Astrocyte (in vitro differentiated cells and primary cell): Measurements from ENCODE around the gene FOLR2. TPM values are rescaled to one million over a fixed set of nuclear protein-coding genes. Genes with fewer than 3 reads are reported as not detected.

Experiments used
- DNase-seq: peaks from one replicate; pipeline ENCODE4 v3.0.0-alpha.2; 2010; ENCODE audit warnings: low read depth
- FAIRE-seq: peaks from 2 replicates; lab custom pipeline; 2011; peaks lifted over from hg19 to GRCh38; lab: Jason Lieb, UNC
- H2AFZ ChIP-seq: 2 replicates; pipeline ENCODE4 v1.6.0; 2012; ENCODE audit warnings: low read depth, low read length, inconsistent platforms
- H3K27ac ChIP-seq: 2 replicates; pipeline ENCODE4 v1.5.1; 2011; ENCODE audit warnings: low read depth, low read length, inconsistent platforms
- H3K27me3 ChIP-seq: 2 replicates; pipeline ENCODE4 v1.6.0; 2011; ENCODE audit warnings: low read length, inconsistent platforms; ENCODE audit not compliant: insufficient read depth
- H3K36me3 ChIP-seq: 2 replicates; pipeline ENCODE4 v1.5.1; 2011; ENCODE audit warnings: low read length, inconsistent platforms; ENCODE audit not compliant: insufficient read depth
- H3K4me1 ChIP-seq: 2 replicates; pipeline ENCODE4 v1.5.1; 2011; ENCODE audit warnings: low read length, inconsistent platforms; ENCODE audit not compliant: insufficient read depth
- H3K4me2 ChIP-seq: 2 replicates; pipeline ENCODE4 v1.6.0; 2012; ENCODE audit warnings: low read length, inconsistent platforms
- H3K4me3 ChIP-seq: 2 replicates; pipeline ENCODE4 v1.5.1; 2011; ENCODE audit warnings: low read depth, mild to moderate bottlenecking, low read length, inconsistent platforms; ENCODE audit not compliant: insufficient read depth
- H3K79me2 ChIP-seq: 2 replicates; pipeline ENCODE4 v1.6.0; 2012; ENCODE audit warnings: mild to moderate bottlenecking, low read length, inconsistent platforms; ENCODE audit not compliant: insufficient read depth
- H3K9ac ChIP-seq: 2 replicates; pipeline ENCODE4 v1.6.0; 2012; ENCODE audit warnings: mild to moderate bottlenecking, low read length, inconsistent platforms
- H3K9me3 ChIP-seq: 2 replicates; pipeline ENCODE4 v1.5.1; 2012; ENCODE audit warnings: low read depth, mild to moderate bottlenecking, low read length, inconsistent platforms; ENCODE audit not compliant: insufficient read depth
- H4K20me1 ChIP-seq: 2 replicates; pipeline ENCODE4 v1.6.0; 2012; ENCODE audit warnings: low read length, inconsistent platforms; ENCODE audit not compliant: insufficient read depth
- H3K27ac Mint-ChIP-seq: one replicate; pipeline ENCODE4 v1.8.0; 2021; ENCODE audit warnings: mild to moderate bottlenecking, mixed read lengths; ENCODE audit not compliant: unreplicated experiment
- H3K27me3 Mint-ChIP-seq: one replicate; pipeline ENCODE4 v1.8.0; 2021; ENCODE audit warnings: low read depth, mixed read lengths; ENCODE audit not compliant: unreplicated experiment
- H3K36me3 Mint-ChIP-seq: one replicate; pipeline ENCODE4 v1.8.0; 2021; ENCODE audit warnings: low read depth, mixed read lengths; ENCODE audit not compliant: unreplicated experiment
- H3K4me1 Mint-ChIP-seq: one replicate; pipeline ENCODE4 v1.8.0; 2021; ENCODE audit warnings: low read depth, mixed read lengths; ENCODE audit not compliant: unreplicated experiment
- H3K4me3 Mint-ChIP-seq: one replicate; pipeline ENCODE4 v1.8.0; 2021; ENCODE audit warnings: mild to moderate bottlenecking, moderate library complexity, mixed read lengths; ENCODE audit not compliant: unreplicated experiment
- H3K9me3 Mint-ChIP-seq: one replicate; pipeline ENCODE4 v1.8.0; 2021; ENCODE audit warnings: mild to moderate bottlenecking, mixed read lengths; ENCODE audit not compliant: unreplicated experiment
- EZH2 ChIP-seq: IDR thresholded peaks from 2 replicates; pipeline ENCODE4 v1.6.1; 2012; ENCODE audit warnings: mild to moderate bottlenecking, low read length, inconsistent platforms; ENCODE audit not compliant: insufficient read depth
- total RNA-seq: library from RNA; stranded (reverse); gene quantifications from 2 replicates; pipeline ENCODE4 v1.2.1, GENCODE V29; 2021
- TF ChIP-seq, protein P1 (sequence below): IDR thresholded peaks from 2 replicates; pipeline ENCODE4 v1.5.1; 2011; ENCODE audit warnings: low read depth, mild to moderate bottlenecking, inconsistent platforms, low read length, moderate library complexity; ENCODE audit not compliant: insufficient read depth

The FOLR2 gene
- total RNA-seq, 1 donor from 2014 or later, result not detected

DNA sequence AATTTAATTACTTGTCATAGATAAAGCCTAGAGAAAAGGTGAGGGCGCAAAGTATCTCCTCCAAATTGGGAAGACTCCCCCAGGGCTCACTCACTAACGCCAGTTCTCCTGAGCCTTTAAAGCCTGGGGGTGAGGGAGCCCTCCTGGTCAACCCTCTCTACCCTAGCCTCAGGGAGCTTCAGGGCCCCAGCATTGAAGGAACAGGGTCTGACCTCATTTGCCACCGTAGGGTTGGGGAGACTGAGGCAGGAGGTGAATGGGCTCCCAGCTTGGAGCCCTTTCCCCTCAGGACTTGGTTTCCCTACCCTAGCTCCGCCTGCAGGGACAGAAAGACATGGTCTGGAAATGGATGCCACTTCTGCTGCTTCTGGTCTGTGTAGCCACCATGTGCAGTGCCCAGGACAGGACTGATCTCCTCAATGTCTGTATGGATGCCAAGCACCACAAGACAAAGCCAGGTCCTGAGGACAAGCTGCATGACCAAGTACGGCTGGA is 1.7 kb downstream of the FOLR2 start:
- FAIRE-seq, result no peak
- H3K36me3 ChIP-seq, result no peaks in the 10 kb centered on the region
- no peaks in the 10 kb centered on the region for H4K20me1 ChIP-seq
- H3K36me3 Mint-ChIP-seq, result no peaks in the 10 kb centered on the region
- peaks cover 5% of the 10 kb centered on the region for H3K4me1 ChIP-seq
- H3K4me1 Mint-ChIP-seq, result peaks cover 2% of the 10 kb centered on the region
- no peak overlapping the region for H3K27ac Mint-ChIP-seq
- H2AFZ ChIP-seq, result no peak overlapping the region
- peaks cover 17% of the 10 kb centered on the region for H3K27me3 ChIP-seq
- H3K79me2 ChIP-seq, result no peaks in the 10 kb centered on the region
- no peak overlapping the region for H3K4me3 ChIP-seq
- H3K9me3 Mint-ChIP-seq, result peaks cover 4% of the 10 kb centered on the region
- no peak overlapping the region for H3K4me2 ChIP-seq
- no peak for DNase-seq
- H3K9me3 ChIP-seq, result no peaks in the 10 kb centered on the region
- H3K27ac ChIP-seq, result no peak overlapping the region
- H3K27me3 Mint-ChIP-seq, result peaks cover 38% of the 10 kb centered on the region
- TF ChIP-seq, protein P1, sequence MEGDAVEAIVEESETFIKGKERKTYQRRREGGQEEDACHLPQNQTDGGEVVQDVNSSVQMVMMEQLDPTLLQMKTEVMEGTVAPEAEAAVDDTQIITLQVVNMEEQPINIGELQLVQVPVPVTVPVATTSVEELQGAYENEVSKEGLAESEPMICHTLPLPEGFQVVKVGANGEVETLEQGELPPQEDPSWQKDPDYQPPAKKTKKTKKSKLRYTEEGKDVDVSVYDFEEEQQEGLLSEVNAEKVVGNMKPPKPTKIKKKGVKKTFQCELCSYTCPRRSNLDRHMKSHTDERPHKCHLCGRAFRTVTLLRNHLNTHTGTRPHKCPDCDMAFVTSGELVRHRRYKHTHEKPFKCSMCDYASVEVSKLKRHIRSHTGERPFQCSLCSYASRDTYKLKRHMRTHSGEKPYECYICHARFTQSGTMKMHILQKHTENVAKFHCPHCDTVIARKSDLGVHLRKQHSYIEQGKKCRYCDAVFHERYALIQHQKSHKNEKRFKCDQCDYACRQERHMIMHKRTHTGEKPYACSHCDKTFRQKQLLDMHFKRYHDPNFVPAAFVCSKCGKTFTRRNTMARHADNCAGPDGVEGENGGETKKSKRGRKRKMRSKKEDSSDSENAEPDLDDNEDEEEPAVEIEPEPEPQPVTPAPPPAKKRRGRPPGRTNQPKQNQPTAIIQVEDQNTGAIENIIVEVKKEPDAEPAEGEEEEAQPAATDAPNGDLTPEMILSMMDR, result no peak
- no peak for TF ChIP-seq EZH2
- H3K4me3 Mint-ChIP-seq, result no peak overlapping the region
- H3K9ac ChIP-seq, result no peak overlapping the region

DNA sequence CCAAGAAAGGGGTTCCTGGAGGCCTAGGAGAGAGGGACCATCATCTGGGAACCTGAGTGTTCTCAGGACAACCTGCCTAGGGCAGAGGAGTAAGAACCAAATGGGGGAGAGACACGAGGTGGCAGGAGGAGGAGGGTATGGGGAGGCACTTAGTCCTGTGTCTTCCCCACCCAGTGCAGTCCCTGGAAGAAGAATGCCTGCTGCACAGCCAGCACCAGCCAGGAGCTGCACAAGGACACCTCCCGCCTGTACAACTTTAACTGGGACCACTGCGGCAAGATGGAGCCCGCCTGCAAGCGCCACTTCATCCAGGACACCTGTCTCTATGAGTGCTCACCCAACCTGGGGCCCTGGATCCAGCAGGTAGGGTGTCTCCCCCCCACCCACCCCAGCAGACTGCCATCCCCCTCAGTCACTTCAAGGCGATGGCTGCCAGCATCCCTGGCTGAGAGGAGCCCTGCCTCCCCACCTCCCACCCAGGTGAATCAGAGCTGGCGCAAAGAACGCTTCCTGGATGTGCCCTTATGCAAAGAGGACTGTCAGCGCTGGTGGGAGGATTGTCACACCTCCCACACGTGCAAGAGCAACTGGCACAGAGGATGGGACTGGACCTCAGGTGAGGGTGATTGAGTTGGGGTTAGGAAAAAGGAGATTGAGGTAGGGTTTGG is 4.2 kb downstream of the FOLR2 start:
- no peaks in the 10 kb centered on the region for H3K36me3 Mint-ChIP-seq
- no peak overlapping the region for H3K27ac ChIP-seq
- H3K79me2 ChIP-seq, result peaks cover 19% of the 10 kb centered on the region
- H3K27me3 ChIP-seq, result peaks cover 9% of the 10 kb centered on the region
- H3K4me1 ChIP-seq, result peaks cover 11% of the 10 kb centered on the region
- peaks cover 29% of the 10 kb centered on the region for H3K27me3 Mint-ChIP-seq
- H3K4me3 Mint-ChIP-seq, result no peak overlapping the region
- H3K4me2 ChIP-seq, result no peak overlapping the region
- TF ChIP-seq, protein P1, result no peak
- no peak for TF ChIP-seq EZH2
- FAIRE-seq (no peak), DNase-seq (no peak)
- H2AFZ ChIP-seq, result no peak overlapping the region
- H3K9ac ChIP-seq, result no peak overlapping the region
- no peaks in the 10 kb centered on the region for H3K9me3 Mint-ChIP-seq
- H3K9me3 ChIP-seq, result no peaks in the 10 kb centered on the region
- no peak overlapping the region for H3K4me3 ChIP-seq
- no peaks in the 10 kb centered on the region for H3K36me3 ChIP-seq
- no peak overlapping the region for H3K27ac Mint-ChIP-seq
- peaks cover 5% of the 10 kb centered on the region for H3K4me1 Mint-ChIP-seq
- H4K20me1 ChIP-seq, result peaks cover 9% of the 10 kb centered on the region
